Upper lobe of left lung (tissue), 4 donors: ENCODE data around the gene CAPN5.

Experiments
- CTCF ChIP-seq, 6 experiments: fragments of 450-650 bp in 4 of 6; fragments of 200-600 bp in 2 of 6; sonication (generic) in 2 of 6; IDR thresholded peaks; one replicate each; pipeline ENCODE4 v1.5.1; 2016 to 2019; ENCODE audit warnings: antibody characterized with exemption in 6 of 6
- EP300 ChIP-seq, 4 donors: sonication (generic); formaldehyde crosslinking; IDR thresholded peaks; one replicate each; pipeline ENCODE4 v1.5.1; 2017; ENCODE audit warnings: antibody characterized with exemption in 4 of 4, control low read depth in 2 of 4
- POLR2A ChIP-seq, 4 donors: fragments of 450-650 bp; IDR thresholded peaks; one replicate each; pipeline ENCODE4 v1.5.1; 2016 to 2017; ENCODE audit warnings: antibody characterized with exemption in 4 of 4, mild to moderate bottlenecking in 2 of 4
- POLR2AphosphoS5 ChIP-seq, 2 donors: sonication (generic); formaldehyde crosslinking; IDR thresholded peaks; one replicate each; pipeline ENCODE4 v1.5.1; 2017; ENCODE audit warnings: antibody characterized with exemption in 2 of 2

DNA sequence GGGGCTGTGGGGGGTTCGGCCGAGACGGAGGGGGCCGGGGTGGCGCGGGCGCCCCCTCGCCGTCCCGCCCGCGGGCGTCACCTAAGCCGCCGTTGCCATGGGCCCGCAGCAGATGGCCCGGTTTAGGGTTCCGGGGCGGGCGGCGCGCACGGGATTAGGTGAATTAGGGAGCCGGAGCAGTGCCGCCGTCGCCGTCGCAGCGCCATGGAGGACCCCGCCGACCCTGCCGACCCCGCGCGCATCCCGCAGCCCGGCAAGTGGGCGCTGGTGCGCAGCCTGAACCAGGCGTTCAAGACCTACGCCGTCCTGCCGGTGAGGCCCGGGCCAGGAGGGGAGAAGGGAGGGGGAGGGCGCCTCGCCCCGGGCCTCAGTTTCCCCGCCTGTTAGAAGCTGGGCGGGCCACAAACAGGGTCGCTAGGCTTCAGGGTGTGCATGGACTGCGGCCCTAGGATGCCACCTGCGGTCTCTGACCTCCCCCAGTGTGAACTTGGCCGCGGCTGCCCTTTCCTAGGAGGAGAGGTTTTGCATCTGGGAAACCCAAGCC, 71.4 kb downstream of the CAPN5 start:
- TF ChIP-seq CTCF (IDR thresholded peaks at IDR 0.05) (no peak), EP300 (IDR thresholded peaks at IDR 0.05) (no peak), POLR2A (IDR thresholded peaks at IDR 0.05) (no peak), POLR2AphosphoS5 (IDR thresholded peaks at IDR 0.05) (no peak)
